HepG2 (cell line): ENCODE measurements around the gene EPHA6. TPM values are rescaled to one million over a fixed set of nuclear protein-coding genes. Genes with fewer than 3 reads are reported as not detected.

Experiments
- ATAC-seq: fragments of 200-7000 bp; cut with Tn5 transposase; 3 replicates; pipeline ENCODE4 v1.9.1; 2020; ENCODE audit warnings: mild to moderate bottlenecking, moderate library complexity
- BruUV-seq: library from RNA; stranded (reverse); fragments of 400-500 nt; replicated peaks from 2 replicates; lab custom pipeline; 2021; lab: Mats Ljungman, UMichigan
- CTCF ChIA-PET: fragments of 300-600 bp; formaldehyde crosslinking; extraction: SDS; loops from one replicate; lab custom pipeline; 2021; ENCODE audit warnings: low total read pairs, inconsistent platforms, low intra/inter-chr PET ratio; lab: Yijun Ruan, JAX
- POLR2A ChIA-PET: fragments of 350-600 bp; sonication (Branson Sonifier 250); formaldehyde crosslinking; loops from one replicate; lab custom pipeline; 2020; ENCODE audit warnings: antibody characterized with exemption, inconsistent platforms; lab: Yijun Ruan, JAX
- DNase-seq: peaks from one replicate; pipeline ENCODE4 v3.0.0-alpha.2; 2015; ENCODE audit warnings: low spot score
- FAIRE-seq: peaks from 3 replicates; lab custom pipeline; 2011; peaks lifted over from hg19 to GRCh38; lab: Jason Lieb, UNC
- H2AFZ ChIP-seq: one replicate; pipeline ENCODE4 v1.6.1; 2011; ENCODE audit warnings: low read length, inconsistent platforms
- H3K27ac ChIP-seq: fragments of 300-600 bp; 3 replicates; pipeline ENCODE4 v1.8.0; 2011; ENCODE audit warnings: mixed run types, mild to moderate bottlenecking, mixed read lengths, low read length, inconsistent platforms; ENCODE audit not compliant: insufficient read depth; ENCODE audit errors: extremely low read length
- H3K27me3 ChIP-seq, 2 experiments: fragments of 200-600 bp in 1 of 2; 2 replicates in 1 of 2; 3 replicates in 1 of 2; pipeline versions ENCODE4 v1.6.0 to v1.8.0; 2011; ENCODE audit warnings: low read length in 2 of 2, mild to moderate bottlenecking in 2 of 2, moderate library complexity in 2 of 2, inconsistent platforms in 1 of 2; ENCODE audit not compliant: insufficient read depth in 2 of 2, control insufficient read depth in 1 of 2
- H3K36me3 ChIP-seq, 2 experiments: fragments of 200-600 bp in 1 of 2; replicated peaks in 1 of 2; 2 replicates in 1 of 2; 3 replicates in 1 of 2; pipeline versions ENCODE4 v1.5.1 to v1.8.0; 2011; ENCODE audit warnings: low read length in 2 of 2, inconsistent platforms in 1 of 2; ENCODE audit not compliant: insufficient read depth in 2 of 2, control insufficient read depth in 1 of 2
- H3K4me1 ChIP-seq: 2 replicates; pipeline ENCODE4 v1.5.1; 2012; ENCODE audit warnings: low read length, inconsistent platforms; ENCODE audit not compliant: insufficient read depth
- H3K4me2 ChIP-seq: 2 replicates; pipeline ENCODE4 v1.6.0; 2011; ENCODE audit warnings: low read depth, low read length, inconsistent platforms
- H3K4me3 ChIP-seq, 3 experiments: fragments of 200-600 bp in 1 of 3; sonication (generic), shearing (Covaris generic) in 1 of 3; replicated peaks in 1 of 3; 2 replicates each; pipeline ENCODE4 v1.5.1; 2011 to 2016; ENCODE audit warnings: low read length in 3 of 3, inconsistent platforms in 2 of 3, low read depth in 2 of 3, mild to moderate bottlenecking in 2 of 3, control low read depth in 1 of 3, mixed read lengths in 1 of 3; ENCODE audit not compliant: insufficient read depth in 1 of 3
- H3K79me2 ChIP-seq: one replicate; pipeline ENCODE4 v1.6.1; 2011; ENCODE audit warnings: low read length, inconsistent platforms; ENCODE audit not compliant: insufficient read depth
- H3K9ac ChIP-seq: 2 replicates; pipeline ENCODE4 v1.6.0; 2011; ENCODE audit warnings: mild to moderate bottlenecking, low read depth, low read length, inconsistent platforms; ENCODE audit not compliant: insufficient read depth
- H3K9me3 ChIP-seq: 2 replicates; pipeline ENCODE4 v1.5.1; 2012; ENCODE audit warnings: mild to moderate bottlenecking, low read length
- H4K20me1 ChIP-seq: 2 replicates; pipeline ENCODE4 v1.6.0; 2011; ENCODE audit warnings: inconsistent platforms, mild to moderate bottlenecking, low read length, moderate library complexity; ENCODE audit not compliant: insufficient read depth
- MAFF ChIP-seq: IDR thresholded peaks from 2 replicates; pipeline ENCODE4 v1.6.1; 2011; ENCODE audit warnings: low read depth, low read length, improper control_type of control experiment
- MAFK ChIP-seq, 2 experiments: IDR thresholded peaks in 1 of 2; conservative IDR thresholded peaks in 1 of 2; 2 replicates each; pipeline ENCODE4 v1.6.1; 2011; ENCODE audit warnings: improper control_type of control experiment in 2 of 2, low read length in 2 of 2
- NFE2L2 ChIP-seq: fragments of 150-350 bp; IDR thresholded peaks from 2 replicates; pipeline ENCODE4 v1.6.1; 2014; ENCODE audit warnings: low read length
- WGBS: methylation state at CpG from one replicate; pipeline ENCODE4 v1.1.6; 2017; ENCODE audit warnings: low lambda C conversion rate; 5-methylcytosine and 5-hydroxymethylcytosine counted together
- in situ Hi-C: cut with HindIII; loops from 2 replicates; pipeline ENCODE4 v1.10.0; 2017; ENCODE audit warnings: low pct_unique_long_range_greater_than_20kb; ENCODE audit not compliant: extremely low pct_ligation_motif_present
- intact Hi-C: fragments of 100-400 bp; cut with micrococcal nuclease; formaldehyde crosslinking; loops from one replicate; pipeline ENCODE4 v1.10.0; 2022; ENCODE audit not compliant: unreplicated experiment
- polyA plus RNA-seq, 8 experiments: library from polyadenylated mRNA; depleted of rRNA in 3 of 8; stranded (reverse) in 7 of 8; unstranded in 1 of 8; fragments of >200 nt; fragmentation: Illumina TruSeq in 4 of 8; extraction: Trizol in 4 of 8; gene quantifications; 2 replicates each; pipeline versions ENCODE4 v1.2.1 to v1.2.3, GENCODE V29; 2011 to 2016; ENCODE audit warnings: low read depth in 4 of 8, missing spikeins in 1 of 8, mixed read lengths in 1 of 8; ENCODE audit not compliant: insufficient read depth in 1 of 8
- total RNA-seq, 5 experiments: library from RNA; depleted of rRNA; stranded (reverse); fragments of >200 nt; fragmentation: Illumina TruSeq; extraction: Trizol; gene quantifications; 2 replicates each; pipeline ENCODE4 v1.2.3, GENCODE V29; 2016; ENCODE audit warnings: low read depth in 1 of 5
- TF ChIP-seq, protein P1 (sequence below): sonication (generic); formaldehyde crosslinking; IDR thresholded peaks from 2 replicates; pipeline ENCODE4 v1.5.0; 2020; ENCODE audit warnings: mild to moderate bottlenecking, missing genetic modification reagents
- TF ChIP-seq, protein P2 (sequence below): IDR thresholded peaks from 2 replicates; pipeline ENCODE4 v1.6.1; 2016; ENCODE audit warnings: missing genetic modification reagents, missing compliant biosample characterization

Gene EPHA6
- total and polyA plus RNA-seq, 2 of the 13 experiments (the other 11 are each of a cell fraction or from before 2014, with no cell fraction given), result not detected

DNA sequence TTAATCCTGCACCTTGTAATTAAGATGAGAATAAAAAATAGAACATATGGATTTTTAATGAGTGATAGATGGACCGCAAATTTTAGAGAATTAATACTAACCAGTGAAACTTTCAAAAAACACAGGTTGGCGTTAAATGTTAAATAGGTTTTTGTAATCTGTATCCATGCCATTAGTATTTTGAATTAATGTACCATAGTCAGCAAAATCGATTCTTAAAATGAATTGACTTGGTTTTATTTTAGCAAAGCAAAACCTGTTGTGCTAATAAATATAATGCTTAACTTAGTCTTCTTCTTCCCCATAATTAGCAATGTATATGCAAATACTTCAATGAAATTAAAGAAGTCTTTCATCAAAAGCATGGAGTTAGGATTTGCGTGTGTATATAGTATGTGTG lies 63.1 kb downstream of the EPHA6 start:
- H3K4me1 ChIP-seq, result no peaks in the 10 kb centered on the region
- CTCF ChIA-PET, result no interaction called here
- no peak overlapping the region for H3K9ac ChIP-seq
- TF ChIP-seq, protein P1, sequence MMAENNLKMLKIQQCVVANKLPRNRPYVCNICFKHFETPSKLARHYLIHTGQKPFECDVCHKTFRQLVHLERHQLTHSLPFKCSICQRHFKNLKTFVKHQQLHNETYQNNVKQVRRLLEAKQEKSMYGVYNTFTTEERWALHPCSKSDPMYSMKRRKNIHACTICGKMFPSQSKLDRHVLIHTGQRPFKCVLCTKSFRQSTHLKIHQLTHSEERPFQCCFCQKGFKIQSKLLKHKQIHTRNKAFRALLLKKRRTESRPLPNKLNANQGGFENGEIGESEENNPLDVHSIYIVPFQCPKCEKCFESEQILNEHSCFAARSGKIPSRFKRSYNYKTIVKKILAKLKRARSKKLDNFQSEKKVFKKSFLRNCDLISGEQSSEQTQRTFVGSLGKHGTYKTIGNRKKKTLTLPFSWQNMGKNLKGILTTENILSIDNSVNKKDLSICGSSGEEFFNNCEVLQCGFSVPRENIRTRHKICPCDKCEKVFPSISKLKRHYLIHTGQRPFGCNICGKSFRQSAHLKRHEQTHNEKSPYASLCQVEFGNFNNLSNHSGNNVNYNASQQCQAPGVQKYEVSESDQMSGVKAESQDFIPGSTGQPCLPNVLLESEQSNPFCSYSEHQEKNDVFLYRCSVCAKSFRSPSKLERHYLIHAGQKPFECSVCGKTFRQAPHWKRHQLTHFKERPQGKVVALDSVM (CRISPR knock-in tag), result no peak
- TF ChIP-seq MAFK (conservative IDR thresholded peaks at IDR 0.05 in 1 of 2, IDR thresholded peaks at IDR 0.05 in 1 of 2; ENCODE audit: low read length in 2 of 2) (peak; percentile 10 to 77; a peak in 2 of 4 replicates), MAFF (peak; percentile 43; the same call in 1 of the 2 replicates)
- DNase-seq (no peak), ATAC-seq (no peak), FAIRE-seq (no peak)
- no peaks in the 10 kb centered on the region for H3K36me3 ChIP-seq
- no peak overlapping the region for H2AFZ ChIP-seq
- H3K27me3 ChIP-seq, result no peaks in the 10 kb centered on the region
- H4K20me1 ChIP-seq, result no peaks in the 10 kb centered on the region
- H3K27ac ChIP-seq, result no peak overlapping the region
- in situ Hi-C loops (no loop called here), intact Hi-C loops (no loop called here)
- BruUV-seq, result no TSS peak
- no peaks in the 10 kb centered on the region for H3K79me2 ChIP-seq
- 13% methylated on average over 4 of the region's 4 CpGs for WGBS
- no peak overlapping the region for H3K4me2 ChIP-seq
- H3K9me3 ChIP-seq, result no peaks in the 10 kb centered on the region
- POLR2A ChIA-PET, result no interaction called here
- no peak overlapping the region for H3K4me3 ChIP-seq

DNA sequence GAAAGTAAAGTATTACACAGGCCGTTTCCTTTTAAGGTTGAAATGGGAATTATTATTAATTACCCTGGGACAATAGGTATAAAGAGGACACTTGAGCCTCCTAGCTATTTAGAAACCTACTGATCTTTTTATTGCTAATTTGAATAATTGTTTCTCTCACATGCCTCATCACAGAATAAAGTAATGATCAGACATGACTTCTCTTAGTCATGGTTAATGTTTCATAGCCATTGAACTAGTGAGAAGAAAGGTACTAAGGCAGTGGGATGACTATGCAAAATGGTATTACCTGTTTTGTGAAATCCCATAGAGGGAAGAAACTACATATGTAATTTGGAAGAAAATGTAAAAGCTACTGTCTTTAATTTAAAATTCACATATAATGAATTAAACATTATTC lies 85.6 kb downstream of the EPHA6 start:
- no peaks in the 10 kb centered on the region for H3K79me2 ChIP-seq
- ATAC-seq (no peak), DNase-seq (no peak), FAIRE-seq (no peak)
- TF ChIP-seq NFE2L2, result 0 out of 2 replicates have a peak, but pooled peaks have one; percentile 14
- TF ChIP-seq, protein P2, sequence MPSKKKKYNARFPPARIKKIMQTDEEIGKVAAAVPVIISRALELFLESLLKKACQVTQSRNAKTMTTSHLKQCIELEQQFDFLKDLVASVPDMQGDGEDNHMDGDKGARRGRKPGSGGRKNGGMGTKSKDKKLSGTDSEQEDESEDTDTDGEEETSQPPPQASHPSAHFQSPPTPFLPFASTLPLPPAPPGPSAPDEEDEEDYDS (CRISPR knock-in tag), result no peak
- H3K4me2 ChIP-seq, result no peak overlapping the region
- no peaks in the 10 kb centered on the region for H4K20me1 ChIP-seq
- BruUV-seq, result no TSS peak
- no peak overlapping the region for H3K9ac ChIP-seq
- WGBS, result 0% methylated on average over 1 of the region's 1 CpG
- intact Hi-C loops, result no loop called here
- no peak overlapping the region for H2AFZ ChIP-seq
- in situ Hi-C loops, result no loop called here
- no peaks in the 10 kb centered on the region for H3K9me3 ChIP-seq
- POLR2A ChIA-PET, result no interaction called here
- no peaks in the 10 kb centered on the region for H3K4me1 ChIP-seq
- H3K4me3 ChIP-seq, result no peak overlapping the region
- no peaks in the 10 kb centered on the region; a peak in 1 of 5 replicates for H3K27me3 ChIP-seq
- no peaks in the 10 kb centered on the region for H3K36me3 ChIP-seq
- CTCF ChIA-PET, result no interaction called here
- no peak overlapping the region for H3K27ac ChIP-seq
